ENCODE data around the gene LSAMP. TPM values are rescaled to one million over a fixed set of nuclear protein-coding genes. Genes with fewer than 3 reads are reported as not detected.

LSAMP gene
- total and polyA plus RNA-seq, 2 donors (not counting 1 experiment from before 2014, with no cell fraction given) = not detected

DNA sequence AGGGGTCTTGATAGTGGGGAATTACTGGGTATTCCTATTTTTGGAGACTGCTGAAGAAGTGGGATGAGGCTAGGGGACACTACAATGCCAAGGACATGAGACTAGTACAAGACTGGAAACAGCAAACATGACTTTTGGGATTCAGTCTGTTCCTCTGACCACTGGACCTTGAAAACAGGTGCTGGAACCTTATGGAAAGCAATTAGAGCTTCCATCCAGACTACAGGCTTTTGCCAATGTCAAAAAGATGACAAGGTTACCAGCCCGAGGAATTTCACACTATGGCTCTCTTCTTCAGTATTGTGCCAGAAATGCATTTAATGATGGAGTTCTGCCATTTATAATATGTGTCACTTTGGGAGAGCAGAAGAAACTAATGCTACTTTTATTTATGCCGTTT lies 539.4 kb downstream of the LSAMP start:
- Histone ChIP-seq H3K4me1 (ENCODE audit: control insufficient read depth in 2 of 2, insufficient read depth in 2 of 2, low read length in 2 of 2) (no peaks in the 10 kb centered on the region), H3K27me3 (replicated peaks in 1 of 4; ENCODE audit: control extremely low read depth in 1 of 4, control insufficient read depth in 3 of 4, insufficient read depth in 4 of 4, low read length in 3 of 4) (no peaks in the 10 kb centered on the region), H3K4me2 (replicated peaks; ENCODE audit: low read depth, low read length, poor library complexity, severe bottlenecking) (no peak overlapping the region), H4K20me1 (ENCODE audit: control insufficient read depth, insufficient read depth, low read length, poor library complexity, severe bottlenecking) (no peaks in the 10 kb centered on the region), H3K27ac (ENCODE audit: low read length in 2 of 2) (no peak overlapping the region), H3K79me2 (ENCODE audit: control insufficient read depth, insufficient read depth, low read length) (no peaks in the 10 kb centered on the region), H3K4me3 (ENCODE audit: control extremely low read depth in 1 of 5, extremely low read depth in 1 of 5, insufficient read depth in 1 of 5, low read depth in 2 of 5, low read length in 4 of 5) (no peak overlapping the region), H3K9ac (ENCODE audit: low read length) (no peak overlapping the region), H3K36me3 (replicated peaks in 1 of 2; ENCODE audit: control extremely low read depth in 1 of 2, control insufficient read depth in 1 of 2, extremely low read depth in 1 of 2, insufficient read depth in 2 of 2, low read length in 1 of 2) (no peaks in the 10 kb centered on the region), H2AFZ (ENCODE audit: insufficient read depth, low read depth, low read length, poor library complexity, severe bottlenecking) (no peak overlapping the region), H3K9me3 (ENCODE audit: control extremely low read depth in 1 of 3, control insufficient read depth in 2 of 3, insufficient read depth in 1 of 3, low read length in 2 of 3) (no peaks in the 10 kb centered on the region)
- DNase-seq = no peak
- ChIA-PET POLR2A (no interaction called here), CTCF (no interaction called here)
- Mint-ChIP-seq H3K9me3 (ENCODE audit: insufficient read depth) (no peaks in the 10 kb centered on the region), H3K4me3 (no peak overlapping the region), H3K27me3 (no peaks in the 10 kb centered on the region), H3K27ac (no peak overlapping the region), H3K4me1 (no peaks in the 10 kb centered on the region)
- WGBS (ENCODE audit: insufficient coverage) = no CpG with 5 or more reads among the region's 2 CpGs
- no peak for ATAC-seq (ENCODE audit: low read depth)
- TF ChIP-seq EZH2 (IDR thresholded peaks at IDR 0.05; ENCODE audit: borderline replicate concordance, insufficient read depth, low read depth, low read length, poor library complexity, severe bottlenecking) = no peak
- TF ChIP-seq, protein P1, sequence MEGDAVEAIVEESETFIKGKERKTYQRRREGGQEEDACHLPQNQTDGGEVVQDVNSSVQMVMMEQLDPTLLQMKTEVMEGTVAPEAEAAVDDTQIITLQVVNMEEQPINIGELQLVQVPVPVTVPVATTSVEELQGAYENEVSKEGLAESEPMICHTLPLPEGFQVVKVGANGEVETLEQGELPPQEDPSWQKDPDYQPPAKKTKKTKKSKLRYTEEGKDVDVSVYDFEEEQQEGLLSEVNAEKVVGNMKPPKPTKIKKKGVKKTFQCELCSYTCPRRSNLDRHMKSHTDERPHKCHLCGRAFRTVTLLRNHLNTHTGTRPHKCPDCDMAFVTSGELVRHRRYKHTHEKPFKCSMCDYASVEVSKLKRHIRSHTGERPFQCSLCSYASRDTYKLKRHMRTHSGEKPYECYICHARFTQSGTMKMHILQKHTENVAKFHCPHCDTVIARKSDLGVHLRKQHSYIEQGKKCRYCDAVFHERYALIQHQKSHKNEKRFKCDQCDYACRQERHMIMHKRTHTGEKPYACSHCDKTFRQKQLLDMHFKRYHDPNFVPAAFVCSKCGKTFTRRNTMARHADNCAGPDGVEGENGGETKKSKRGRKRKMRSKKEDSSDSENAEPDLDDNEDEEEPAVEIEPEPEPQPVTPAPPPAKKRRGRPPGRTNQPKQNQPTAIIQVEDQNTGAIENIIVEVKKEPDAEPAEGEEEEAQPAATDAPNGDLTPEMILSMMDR (IDR thresholded peaks at IDR 0.05) = no peak
- intact Hi-C loops (cut with micrococcal nuclease) = no loop called here

- intact Hi-C loops (cut with micrococcal nuclease) = no loop called here
- Histone ChIP-seq H3K9me3 (ENCODE audit: control extremely low read depth in 1 of 3, control insufficient read depth in 2 of 3, insufficient read depth in 1 of 3, low read length in 2 of 3) (no peaks in the 10 kb centered on the region), H3K27me3 (replicated peaks in 1 of 4; ENCODE audit: control extremely low read depth in 1 of 4, control insufficient read depth in 3 of 4, insufficient read depth in 4 of 4, low read length in 3 of 4) (no peaks in the 10 kb centered on the region), H3K9ac (ENCODE audit: low read length) (no peak overlapping the region), H3K36me3 (replicated peaks in 1 of 2; ENCODE audit: control extremely low read depth in 1 of 2, control insufficient read depth in 1 of 2, extremely low read depth in 1 of 2, insufficient read depth in 2 of 2, low read length in 1 of 2) (no peaks in the 10 kb centered on the region), H3K79me2 (ENCODE audit: control insufficient read depth, insufficient read depth, low read length) (no peaks in the 10 kb centered on the region), H2AFZ (ENCODE audit: insufficient read depth, low read depth, low read length, poor library complexity, severe bottlenecking) (no peak overlapping the region), H3K4me1 (ENCODE audit: control insufficient read depth in 2 of 2, insufficient read depth in 2 of 2, low read length in 2 of 2) (no peaks in the 10 kb centered on the region), H3K4me2 (replicated peaks; ENCODE audit: low read depth, low read length, poor library complexity, severe bottlenecking) (no peak overlapping the region), H3K27ac (ENCODE audit: low read length in 2 of 2) (no peak overlapping the region), H3K4me3 (ENCODE audit: control extremely low read depth in 1 of 5, extremely low read depth in 1 of 5, insufficient read depth in 1 of 5, low read depth in 2 of 5, low read length in 4 of 5) (no peak overlapping the region), H4K20me1 (ENCODE audit: control insufficient read depth, insufficient read depth, low read length, poor library complexity, severe bottlenecking) (no peaks in the 10 kb centered on the region)
- Mint-ChIP-seq H3K27me3 (no peaks in the 10 kb centered on the region), H3K9me3 (ENCODE audit: insufficient read depth) (no peaks in the 10 kb centered on the region), H3K4me3 (no peak overlapping the region), H3K4me1 (no peaks in the 10 kb centered on the region), H3K27ac (no peak overlapping the region)
- POLR2A ChIA-PET = no interaction called here
- no CpG with 5 or more reads among the region's 2 CpGs for WGBS (ENCODE audit: insufficient coverage)
- ATAC-seq (ENCODE audit: low read depth) = no peak
- no peak for TF ChIP-seq EZH2 (IDR thresholded peaks at IDR 0.05; ENCODE audit: borderline replicate concordance, insufficient read depth, low read depth, low read length, poor library complexity, severe bottlenecking)
- TF ChIP-seq, protein P1 (IDR thresholded peaks at IDR 0.05) = no peak
- no peak for DNase-seq
- CTCF ChIA-PET = no interaction called here
These were observed 541.4 kb downstream of the LSAMP start for GRCh38 chr3:115903843-115904242.
